Stimulated activated CD8-positive, alpha-beta memory T cell treated with anti-CD3 and anti-CD28 coated beads, Interleukin-4, amount 100 ng/mL, for 24 hours (primary cell): ENCODE data around the gene ABHD12B.
"Not testable (repeated sequence)": the region's sequence is repeated elsewhere in the genome, so short reads cannot be mapped to it uniquely, and the experiment has no call there.

Experiments used
- DNase-seq: peaks from one replicate; pipeline ENCODE4 v3.0.0-alpha.2; 2020; ENCODE audit warnings: low read depth

Gene ABHD12B

GRCh38 chr14:50839691-50840090 is 32.2 kb upstream of the ABHD12B start:
- DNase-seq, result no peak

GRCh38 chr14:50844391-50844790 is 27.5 kb upstream of the ABHD12B start:
- no peak for DNase-seq

GRCh38 chr14:50845166-50845565 is 26.7 kb upstream of the ABHD12B start:
- no peak for DNase-seq

- no peak for DNase-seq
Observed at GRCh38 chr14:50846226-50846880, 25.5 kb upstream of the ABHD12B start.

GRCh38 chr14:50853891-50854290 is 18.0 kb upstream of the ABHD12B start:
- no peak for DNase-seq

- DNase-seq, result no peak
Observed at GRCh38 chr14:50854521-50854920, 17.3 kb upstream of the ABHD12B start.

- DNase-seq, result no peak
Observed at GRCh38 chr14:50855558-50855957, 16.3 kb upstream of the ABHD12B start.

- no peak for DNase-seq
Observed at GRCh38 chr14:50856660-50857059, 15.2 kb upstream of the ABHD12B start.

- DNase-seq, result no peak
Observed at GRCh38 chr14:50859296-50859624, 12.6 kb upstream of the ABHD12B start.

GRCh38 chr14:50860478-50861086 is 11.3 kb upstream of the ABHD12B start:
- peak; percentile 80 for DNase-seq

GRCh38 chr14:50862036-50862570 is 9.8 kb upstream of the ABHD12B start:
- DNase-seq, result no peak

GRCh38 chr14:50864237-50864636 is 7.6 kb upstream of the ABHD12B start:
- no peak for DNase-seq

GRCh38 chr14:50864946-50865345 is 6.9 kb upstream of the ABHD12B start:
- no peak for DNase-seq

- no peak for DNase-seq
Observed at GRCh38 chr14:50865391-50866076, 6.3 kb upstream of the ABHD12B start.

GRCh38 chr14:50871228-50871627 is 625 bp upstream of the ABHD12B start:
- DNase-seq, result no peak

- no peak for DNase-seq
Observed at GRCh38 chr14:50874757-50875156, 2.9 kb downstream of the ABHD12B start.

- DNase-seq, result peak; percentile 35
Observed at GRCh38 chr14:50875359-50876070, 3.7 kb downstream of the ABHD12B start.

GRCh38 chr14:50882932-50883826 is 11.3 kb downstream of the ABHD12B start:
- DNase-seq, result no peak

GRCh38 chr14:50883827-50884197 is 12.0 kb downstream of the ABHD12B start:
- DNase-seq, result no peak

GRCh38 chr14:50887476-50887875 is 15.6 kb downstream of the ABHD12B start:
- DNase-seq, result no peak

- DNase-seq, result no peak
Observed at GRCh38 chr14:50892255-50892654, 20.4 kb downstream of the ABHD12B start.

GRCh38 chr14:50896421-50896820 is 24.6 kb downstream of the ABHD12B start:
- DNase-seq, result not testable (repeated sequence)
